HG03280 (cell line): Measurements from ENCODE around the gene MFAP3L.
A peak's percentile ranks its signal among the peaks of the same experiment; 100 is the strongest.
"Not testable (repeated sequence)": the region's sequence is repeated elsewhere in the genome, so short reads cannot be mapped to it uniquely, and the experiment has no call there.

ENCODE experiments used
- ATAC-seq: cut with Tn5 transposase; IDR thresholded peaks from one replicate; pipeline ENCODE4 v1.9.1; 2021; ENCODE audit warnings: mild to moderate bottlenecking, moderate library complexity; ENCODE audit not compliant: unreplicated experiment

Gene MFAP3L

GRCh38 chr4:170026253-170027021 is at the start of gene MFAP3L:
Gene MFAP3L, minus strand, starts transcription at chr4:170026395. Its CDS starts 20,518 bp downstream, at chr4:170005877.
- ATAC-seq = peak; percentile 88

- no peak for ATAC-seq
These were observed 45.0 kb upstream of the MFAP3L start for GRCh38 chr4:170071196-170071595.

GRCh38 chr4:170068438-170069128 is 42.4 kb upstream of the MFAP3L start:
- no peak for ATAC-seq

- ATAC-seq = no peak
These were observed 33.2 kb upstream of the MFAP3L start for GRCh38 chr4:170059421-170059820.

GRCh38 chr4:170058826-170059225 is 32.6 kb upstream of the MFAP3L start:
- no peak for ATAC-seq

- no peak for ATAC-seq
These were observed 31.7 kb upstream of the MFAP3L start for GRCh38 chr4:170057866-170058265.

- no peak for ATAC-seq
These were observed 26.7 kb upstream of the MFAP3L start for GRCh38 chr4:170052919-170053318.

- no peak for ATAC-seq
These were observed 25.2 kb upstream of the MFAP3L start for GRCh38 chr4:170051402-170051801.

- ATAC-seq = no peak
These were observed 23.6 kb upstream of the MFAP3L start for GRCh38 chr4:170049766-170050165.

GRCh38 chr4:170047771-170048354 is 21.7 kb upstream of the MFAP3L start:
- ATAC-seq = no peak

GRCh38 chr4:170046156-170046555 is 20.0 kb upstream of the MFAP3L start:
- not testable (repeated sequence) for ATAC-seq

- no peak for ATAC-seq
These were observed 14.0 kb upstream of the MFAP3L start for GRCh38 chr4:170040031-170040680.

GRCh38 chr4:170038769-170039168 is 12.6 kb upstream of the MFAP3L start:
- no peak for ATAC-seq

- no peak for ATAC-seq
These were observed 12.0 kb upstream of the MFAP3L start for GRCh38 chr4:170038232-170038631.

GRCh38 chr4:170037481-170037880 is 11.3 kb upstream of the MFAP3L start:
- no peak for ATAC-seq

- no peak for ATAC-seq
These were observed 9.7 kb upstream of the MFAP3L start for GRCh38 chr4:170035845-170036244.

- ATAC-seq = no peak
These were observed 9.0 kb upstream of the MFAP3L start for GRCh38 chr4:170035231-170035630.

- ATAC-seq = no peak
These were observed 7.8 kb upstream of the MFAP3L start for GRCh38 chr4:170033999-170034398.

- ATAC-seq = no peak
These were observed 3.9 kb upstream of the MFAP3L start for GRCh38 chr4:170030121-170030520.

- ATAC-seq = peak; percentile 61
These were observed 1.1 kb upstream of the MFAP3L start for GRCh38 chr4:170027181-170027829.
